KMS-11 (cell line): ENCODE data around the gene MDC1.
A peak's percentile ranks its signal among the peaks of the same experiment; 100 is the strongest.
"Not testable (repeated sequence)": the region's sequence is repeated elsewhere in the genome, so short reads cannot be mapped to it uniquely, and the experiment has no call there.

Experiments used
- H2AFZ ChIP-seq: fragments of 200-600 bp; sonication (generic); 2 replicates; pipeline ENCODE4 v1.6.1; 2016; ENCODE audit warnings: antibody characterized with exemption, mixed run types, low read depth
- H3K27ac ChIP-seq: fragments of 200-600 bp; sonication (generic); 2 replicates; pipeline ENCODE4 v1.6.1; 2016; ENCODE audit warnings: mild to moderate bottlenecking, mixed run types
- H3K27me3 ChIP-seq: fragments of 200-600 bp; sonication (generic); 2 replicates; pipeline ENCODE4 v1.6.1; 2017; ENCODE audit warnings: mild to moderate bottlenecking, low read depth, mixed run types, moderate library complexity; ENCODE audit not compliant: insufficient read depth
- H3K36me3 ChIP-seq: fragments of 200-600 bp; sonication (generic); 2 replicates; pipeline ENCODE4 v1.6.1; 2017; ENCODE audit warnings: mild to moderate bottlenecking, mixed run types; ENCODE audit not compliant: insufficient read depth
- H3K4me1 ChIP-seq: fragments of 200-600 bp; sonication (generic); 2 replicates; pipeline ENCODE4 v1.6.1; 2016; ENCODE audit warnings: mild to moderate bottlenecking, low read depth, mixed run types; ENCODE audit not compliant: poor library complexity, severe bottlenecking
- H3K4me2 ChIP-seq: fragments of 200-600 bp; sonication (generic); 2 replicates; pipeline ENCODE4 v1.7.0; 2016; ENCODE audit warnings: mild to moderate bottlenecking, mixed run types
- H3K4me3 ChIP-seq: fragments of 200-600 bp; sonication (generic); IDR thresholded peaks from 2 replicates; pipeline ENCODE4 v1.6.1; 2017; ENCODE audit warnings: low read depth, low read length, mixed read lengths; ENCODE audit not compliant: insufficient read depth
- H3K79me2 ChIP-seq: fragments of 200-600 bp; sonication (generic); 2 replicates; pipeline ENCODE4 v1.6.1; 2016; ENCODE audit warnings: low read depth, mixed run types; ENCODE audit not compliant: insufficient read depth
- H3K9ac ChIP-seq: fragments of 200-600 bp; sonication (generic); 2 replicates; pipeline ENCODE4 v1.6.1; 2016; ENCODE audit warnings: mild to moderate bottlenecking, mixed run types
- H4K20me1 ChIP-seq: fragments of 200-600 bp; sonication (generic); 2 replicates; pipeline ENCODE4 v1.6.1; 2016; ENCODE audit warnings: mild to moderate bottlenecking, mixed run types; ENCODE audit not compliant: insufficient read depth
- CTCF ChIP-seq: fragments of 200-600 bp; sonication (generic); conservative IDR thresholded peaks from 2 replicates; pipeline ENCODE4 v1.6.1; 2017; ENCODE audit warnings: low read depth, mild to moderate bottlenecking, antibody characterized with exemption, low read length, moderate library complexity, mixed read lengths

The MDC1 gene

DNA sequence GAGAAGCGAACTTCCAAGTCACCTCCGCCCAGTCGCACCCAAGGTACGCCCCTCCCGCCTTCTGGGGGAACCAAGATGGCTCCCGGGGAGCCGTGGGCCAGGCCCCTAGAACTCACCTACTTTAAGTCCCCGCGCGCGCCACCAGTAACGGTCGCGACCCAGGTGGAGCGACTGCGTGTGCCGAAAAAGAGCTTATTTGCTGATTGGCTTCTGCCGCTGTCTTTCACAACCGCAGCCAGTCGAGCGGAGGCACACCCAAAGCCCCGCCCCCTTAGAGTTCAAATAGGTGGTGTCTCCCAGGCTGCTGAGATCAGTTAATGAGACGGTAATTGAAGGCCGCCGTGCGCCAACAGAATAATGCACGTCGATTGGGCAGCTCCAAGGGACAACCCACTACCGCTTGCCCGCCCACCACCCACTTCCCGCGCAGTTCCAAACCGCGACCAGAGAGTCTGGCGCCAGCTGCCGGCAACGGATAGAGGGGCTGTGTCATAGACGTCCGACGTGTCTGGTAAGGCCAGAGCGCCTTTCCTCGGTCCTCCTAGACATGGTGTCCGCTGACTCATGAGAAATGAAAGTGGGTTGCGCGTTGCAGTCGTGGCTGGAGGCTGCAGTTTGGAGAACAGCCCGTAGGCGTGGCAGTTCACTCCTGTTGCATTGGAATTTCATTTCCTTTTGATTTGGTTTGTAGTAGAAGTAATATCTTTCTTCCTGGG, at the start of gene MDC1:
MDC1 (minus strand) TSS at position 153 of the 716 bp plus-strand sequence. CDS start 2,106 bp downstream, outside the sequence.
- Histone ChIP-seq H3K9ac (peak within 1 kb of the TSS; percentile 74), H3K27me3 (no peaks in the 10 kb centered on the region), H2AFZ (peak within 1 kb of the TSS; percentile 31; the same call in 1 of the 2 replicates), H3K79me2 (peaks cover 31% of the 10 kb centered on the region), H3K4me1 (peaks cover 63% of the 10 kb centered on the region), H4K20me1 (peaks cover 8% of the 10 kb centered on the region; the same call in 1 of the 2 replicates), H3K36me3 (peaks cover 6% of the 10 kb centered on the region; the same call in 1 of the 2 replicates), H3K4me3 (no peak within 1 kb of the TSS), H3K27ac (peak within 1 kb of the TSS; percentile 96), H3K4me2 (peak within 1 kb of the TSS; percentile 89)
- TF ChIP-seq CTCF, result no peak

DNA sequence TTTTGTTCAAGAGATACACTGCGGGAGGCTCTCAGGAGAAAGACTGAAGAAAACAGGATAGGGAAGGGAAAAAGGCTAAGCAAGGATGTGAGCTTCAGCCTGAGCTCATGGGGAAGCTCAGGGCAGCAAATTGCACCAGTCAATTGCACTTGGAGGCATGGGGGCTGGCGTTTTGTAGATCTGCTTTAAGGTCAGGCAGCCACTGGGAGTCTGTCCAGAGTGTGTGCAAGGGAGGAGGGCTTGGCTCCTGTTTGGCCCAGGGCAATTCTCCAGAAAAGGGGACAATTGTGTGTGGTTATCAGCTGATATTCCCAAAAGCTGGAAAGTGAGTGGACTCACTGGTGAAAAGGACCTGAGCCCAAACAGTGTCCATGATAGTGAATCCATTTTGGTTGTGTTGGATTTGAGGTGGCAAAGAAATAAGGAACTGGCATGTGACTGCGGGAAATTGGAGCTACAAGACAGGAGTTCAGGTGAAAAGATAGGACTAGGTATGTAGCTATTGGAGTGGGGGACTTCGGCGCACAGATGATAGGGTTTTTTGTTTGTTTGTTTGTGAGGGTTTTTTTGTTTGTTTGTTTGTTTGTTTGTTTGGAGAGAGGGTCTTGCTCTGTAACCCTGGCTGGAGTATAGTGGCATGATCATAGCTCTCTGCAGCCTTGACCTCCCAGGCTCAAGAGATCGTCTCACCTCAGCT, 49.5 kb upstream of the MDC1 start:
- H3K79me2 ChIP-seq, result no peaks in the 10 kb centered on the region
- H3K4me1 ChIP-seq, result no peaks in the 10 kb centered on the region
- TF ChIP-seq CTCF, result no peak
- H4K20me1 ChIP-seq, result no peaks in the 10 kb centered on the region
- H3K9ac ChIP-seq, result no peak overlapping the region
- H3K4me2 ChIP-seq, result no peak overlapping the region
- H3K4me3 ChIP-seq, result no peak overlapping the region
- no peaks in the 10 kb centered on the region; the same call in 1 of the 2 replicates for H3K27me3 ChIP-seq
- H3K36me3 ChIP-seq, result no peaks in the 10 kb centered on the region
- no peak overlapping the region for H2AFZ ChIP-seq
- H3K27ac ChIP-seq, result no peak overlapping the region

- H3K4me2 ChIP-seq, H3K4me1 ChIP-seq, H4K20me1 ChIP-seq, H3K9ac ChIP-seq, H3K27ac ChIP-seq, H2AFZ ChIP-seq, H3K27me3 ChIP-seq, H3K36me3 ChIP-seq, H3K4me3 ChIP-seq, H3K79me2 ChIP-seq: not testable (repeated sequence)
Observed at GRCh38 chr6:30765495-30765894, 48.4 kb upstream of the MDC1 start.

DNA sequence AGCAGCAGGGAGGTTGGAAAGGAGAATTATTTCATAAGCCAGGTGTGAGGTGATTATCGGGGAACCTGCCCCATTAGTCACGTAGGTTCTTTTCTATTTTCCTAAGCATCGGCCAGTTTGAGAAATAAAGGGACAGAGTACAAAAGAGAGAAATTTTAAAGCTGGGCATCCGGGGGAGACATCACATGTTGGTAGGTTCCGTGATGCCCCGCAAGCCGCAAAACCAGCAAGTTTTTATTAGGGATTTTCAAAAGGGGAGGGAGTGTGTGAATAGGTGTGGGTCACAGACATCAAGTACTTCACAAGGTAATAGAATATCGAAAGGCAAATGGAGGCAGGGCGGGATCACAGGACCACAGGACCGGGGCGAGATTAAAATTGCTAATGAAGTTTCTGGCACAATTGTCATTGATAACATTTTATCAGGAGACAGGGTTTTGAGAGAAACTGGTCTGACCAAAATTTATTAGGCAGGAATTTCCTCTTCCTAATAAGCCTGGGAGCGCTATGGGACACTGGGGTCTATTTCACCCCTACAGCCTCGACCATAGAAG, 47.5 kb upstream of the MDC1 start:
- not testable (repeated sequence) for H3K4me1 ChIP-seq, H3K4me3 ChIP-seq, H3K9ac ChIP-seq, H3K27me3 ChIP-seq, H3K4me2 ChIP-seq, H3K27ac ChIP-seq, H4K20me1 ChIP-seq, H3K79me2 ChIP-seq, H3K36me3 ChIP-seq, H2AFZ ChIP-seq

DNA sequence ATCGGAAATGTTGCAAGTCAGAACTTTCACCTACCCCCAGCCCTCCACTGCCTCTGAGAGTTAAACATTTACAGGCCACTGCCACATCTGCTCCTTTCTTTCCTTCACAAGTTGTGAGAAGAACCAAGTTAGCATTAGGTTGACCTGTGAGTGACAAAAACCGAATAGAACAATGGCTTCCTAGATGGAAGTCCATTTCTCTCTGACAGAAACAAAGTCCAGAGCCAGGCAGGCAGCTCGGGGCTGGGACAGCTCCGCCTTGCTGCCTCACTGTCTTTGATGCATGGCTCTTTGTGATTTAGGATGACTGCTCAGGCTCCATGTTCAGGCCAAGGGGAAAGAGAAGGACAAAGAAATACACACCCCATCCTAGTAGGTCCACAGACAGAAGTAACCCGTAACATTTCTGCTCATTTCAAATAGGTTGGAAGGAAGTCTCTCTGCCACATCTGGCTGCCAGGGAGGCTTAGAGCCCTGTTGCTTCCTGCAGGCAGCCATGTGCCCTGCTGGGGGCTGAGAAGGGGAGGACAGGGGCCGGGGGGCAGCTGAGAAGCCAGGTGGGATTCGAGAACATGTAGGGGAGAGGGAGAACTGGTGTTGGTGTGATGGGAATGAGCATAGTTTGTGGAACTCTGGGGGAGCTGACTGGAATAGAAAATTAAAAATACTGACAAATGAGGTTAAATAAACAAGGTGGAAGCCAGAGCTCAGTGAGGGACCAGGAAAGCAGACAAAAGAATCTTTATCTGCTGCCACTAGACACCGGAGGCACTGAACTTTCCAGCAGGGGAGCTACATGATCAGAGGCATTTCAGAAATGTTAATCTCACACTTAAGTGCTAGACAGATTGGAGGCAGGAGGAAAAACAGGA, 46.8 kb upstream of the MDC1 start:
- H3K36me3 ChIP-seq, result no peaks in the 10 kb centered on the region
- H3K9ac ChIP-seq, result no peak overlapping the region
- H3K27me3 ChIP-seq, result no peaks in the 10 kb centered on the region; the same call in 1 of the 2 replicates
- H2AFZ ChIP-seq, result no peak overlapping the region
- no peaks in the 10 kb centered on the region for H3K4me1 ChIP-seq
- no peak overlapping the region for H3K27ac ChIP-seq
- H3K4me2 ChIP-seq, result no peak overlapping the region
- no peak for TF ChIP-seq CTCF
- no peaks in the 10 kb centered on the region for H4K20me1 ChIP-seq
- no peak overlapping the region for H3K4me3 ChIP-seq
- H3K79me2 ChIP-seq, result no peaks in the 10 kb centered on the region
